GM21619 (cell line): ENCODE measurements around the gene TEX52.

Experiments used
- ATAC-seq: cut with Tn5 transposase; IDR thresholded peaks from one replicate; pipeline ENCODE4 v1.9.1; 2021; ENCODE audit not compliant: unreplicated experiment

Gene TEX52

GRCh38 chr12:2833810-2834209, 23.0 kb downstream of the TEX52 start:
- ATAC-seq, result no peak

- no peak for ATAC-seq
Observed at GRCh38 chr12:2833327-2833726, 23.5 kb downstream of the TEX52 start.

DNA sequence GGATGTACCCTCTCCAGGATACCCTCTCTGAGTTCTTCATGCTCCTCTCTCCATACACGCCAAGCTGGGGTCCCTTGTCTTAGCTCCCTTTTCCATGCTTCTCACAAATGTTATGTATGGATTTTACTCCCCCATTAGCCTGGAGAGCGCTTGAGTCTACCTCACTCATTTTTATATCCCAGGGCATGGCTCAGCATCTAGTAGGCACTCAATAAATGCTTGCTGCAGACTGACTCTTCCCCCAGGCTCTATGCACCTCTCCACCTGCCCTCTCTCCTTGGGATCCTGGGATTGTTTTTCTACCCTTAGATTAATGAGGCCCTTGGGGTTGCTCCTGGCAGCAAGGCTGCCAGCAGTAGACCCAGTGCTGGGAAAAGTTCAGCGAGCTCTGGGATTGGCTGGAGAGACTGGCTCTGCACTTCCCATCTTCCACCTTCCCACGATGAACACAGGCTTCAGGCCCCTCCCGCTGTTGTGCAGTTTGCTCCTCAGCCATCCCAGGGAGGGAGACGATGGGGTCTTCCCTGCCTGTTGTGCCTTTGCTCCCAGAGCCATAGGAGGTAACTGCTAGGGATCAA, 24.2 kb downstream of the TEX52 start:
- no peak for ATAC-seq

- ATAC-seq, result no peak
Observed at GRCh38 chr12:2829275-2829674, 27.6 kb downstream of the TEX52 start.

- no peak for ATAC-seq
Observed at GRCh38 chr12:2826721-2827515, 29.9 kb downstream of the TEX52 start.

DNA sequence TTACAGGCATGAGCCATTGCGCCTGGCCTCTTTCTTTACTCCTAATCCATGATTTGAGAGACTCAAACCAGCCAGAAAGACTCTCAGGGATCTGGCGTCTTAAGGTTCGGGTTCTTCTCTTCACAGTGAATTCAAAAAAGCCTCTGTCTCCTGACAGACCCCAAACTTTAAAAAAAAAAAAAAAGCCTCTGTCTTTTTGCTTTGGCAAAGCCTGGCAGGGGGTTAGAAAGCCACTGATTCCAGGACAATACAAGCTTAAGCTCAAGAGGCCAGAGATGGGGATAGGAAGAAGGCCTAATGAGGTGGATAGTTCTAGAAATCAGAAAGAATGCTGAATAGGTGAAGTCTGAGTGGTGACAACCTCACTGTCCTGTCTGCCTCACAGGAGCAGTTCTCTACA, 30.8 kb downstream of the TEX52 start:
- ATAC-seq, result no peak

DNA sequence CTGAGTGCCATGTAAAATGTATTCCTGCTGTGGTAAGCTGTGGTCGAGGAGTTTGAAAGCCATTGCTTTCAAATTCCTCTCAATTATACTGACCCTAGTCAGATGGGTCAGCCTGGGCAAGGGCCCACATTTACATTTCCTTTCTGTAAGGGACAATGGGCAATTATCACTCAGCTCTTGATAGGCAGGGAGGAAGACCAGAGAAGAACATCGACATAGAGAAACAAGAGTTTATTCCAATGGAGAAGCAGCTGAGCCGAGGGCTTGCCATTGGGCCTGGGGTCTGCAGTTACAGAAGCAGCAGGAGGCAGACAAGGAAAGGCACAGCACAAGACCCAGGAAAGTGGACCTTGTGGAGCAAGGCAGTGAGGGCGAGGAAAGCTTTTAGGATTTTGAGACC, 31.7 kb downstream of the TEX52 start:
- no peak for ATAC-seq

GRCh38 chr12:2824541-2824940, 32.3 kb downstream of the TEX52 start:
- no peak for ATAC-seq

DNA sequence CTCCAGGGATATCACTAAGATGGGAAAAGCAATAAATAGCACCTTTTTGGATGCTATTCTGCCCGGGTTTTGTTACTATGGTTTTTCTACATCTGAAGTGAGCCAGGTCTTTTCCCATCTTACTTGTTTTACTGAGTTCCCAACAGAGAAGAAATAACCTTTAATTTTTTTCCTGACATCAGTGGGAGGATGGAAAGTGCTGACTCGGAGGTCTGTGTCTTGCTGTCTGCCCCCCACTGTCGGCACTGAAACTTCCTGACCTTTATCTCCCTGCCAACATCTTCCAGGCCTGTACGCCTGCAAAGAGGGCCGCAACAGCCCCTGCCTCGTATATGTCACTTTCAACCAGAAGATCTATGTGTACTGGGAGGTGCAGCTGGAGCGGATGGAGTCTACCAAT, 33.4 kb downstream of the TEX52 start:
- ATAC-seq, result no peak

DNA sequence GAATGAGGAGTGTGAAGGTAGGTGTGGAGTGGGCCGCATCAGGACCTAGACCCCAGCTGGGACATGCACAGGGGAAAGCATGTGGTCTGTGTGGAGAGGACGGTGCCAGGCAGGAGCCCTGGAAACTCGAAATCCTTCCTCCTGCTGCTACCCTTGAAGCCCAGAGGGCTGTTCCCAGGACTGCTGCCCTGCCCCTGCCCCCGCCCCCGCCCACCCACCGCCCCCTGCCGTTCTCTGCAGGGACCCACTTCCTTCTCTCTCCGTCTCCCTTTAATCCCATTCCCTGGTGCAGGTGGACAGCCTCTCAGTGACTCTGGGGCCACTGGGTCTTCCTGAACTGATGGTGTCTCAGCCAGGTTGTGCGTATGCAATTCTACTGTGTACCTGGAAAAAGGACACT, 36.4 kb downstream of the TEX52 start:
- ATAC-seq, result no peak

DNA sequence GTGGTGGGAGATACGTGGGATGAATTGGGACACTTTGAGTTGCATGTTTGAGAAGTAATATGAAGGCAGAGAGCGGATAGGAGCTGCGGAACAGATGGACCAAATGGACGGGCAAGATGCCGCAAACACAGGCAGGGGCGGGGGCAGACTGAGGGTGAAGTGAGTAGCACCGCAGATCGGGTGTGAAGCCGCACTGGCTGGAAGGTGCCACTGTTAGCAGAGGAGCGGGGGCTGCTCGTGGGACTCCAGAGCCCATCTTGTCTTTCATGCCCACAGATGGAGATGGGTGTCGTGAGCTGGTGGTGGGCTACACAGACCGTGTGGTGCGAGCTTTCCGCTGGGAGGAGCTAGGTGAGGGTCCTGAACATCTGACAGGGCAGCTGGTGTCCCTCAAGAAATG, 37.0 kb downstream of the TEX52 start:
- ATAC-seq, result no peak

GRCh38 chr12:2813214-2814185, 43.3 kb downstream of the TEX52 start:
- peak; percentile 39 for ATAC-seq

- peak; percentile 93 for ATAC-seq
Observed at GRCh38 chr12:2812290-2813213, 44.3 kb downstream of the TEX52 start, which contains the start of gene ITFG2. TSS of gene ITFG2 (plus strand) at chr12:2812668. CDS start at chr12:2812761, 93 bp downstream.

GRCh38 chr12:2811801-2812200, 45.0 kb downstream of the TEX52 start:
- no peak for ATAC-seq

- no peak for ATAC-seq
Observed at GRCh38 chr12:2806700-2807099, 50.1 kb downstream of the TEX52 start.

DNA sequence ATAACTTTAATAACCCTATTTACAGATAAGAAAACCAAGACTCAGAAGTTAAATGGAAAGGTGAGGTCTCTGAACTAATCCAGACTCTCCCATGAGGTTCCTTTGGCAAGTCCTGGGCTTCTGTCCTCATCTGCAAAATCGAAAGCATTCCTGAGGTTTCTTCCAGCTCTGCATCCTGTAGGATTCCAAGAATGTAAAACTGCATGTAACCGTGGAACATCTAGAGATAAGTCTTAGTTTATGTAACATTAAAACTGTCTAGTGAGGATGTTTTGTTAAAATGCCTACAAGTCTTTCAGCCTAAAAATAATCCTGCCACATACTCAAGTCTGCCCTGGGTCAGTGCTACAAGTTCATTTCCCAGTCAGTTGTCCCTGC, 51.7 kb downstream of the TEX52 start:
- no peak for ATAC-seq

DNA sequence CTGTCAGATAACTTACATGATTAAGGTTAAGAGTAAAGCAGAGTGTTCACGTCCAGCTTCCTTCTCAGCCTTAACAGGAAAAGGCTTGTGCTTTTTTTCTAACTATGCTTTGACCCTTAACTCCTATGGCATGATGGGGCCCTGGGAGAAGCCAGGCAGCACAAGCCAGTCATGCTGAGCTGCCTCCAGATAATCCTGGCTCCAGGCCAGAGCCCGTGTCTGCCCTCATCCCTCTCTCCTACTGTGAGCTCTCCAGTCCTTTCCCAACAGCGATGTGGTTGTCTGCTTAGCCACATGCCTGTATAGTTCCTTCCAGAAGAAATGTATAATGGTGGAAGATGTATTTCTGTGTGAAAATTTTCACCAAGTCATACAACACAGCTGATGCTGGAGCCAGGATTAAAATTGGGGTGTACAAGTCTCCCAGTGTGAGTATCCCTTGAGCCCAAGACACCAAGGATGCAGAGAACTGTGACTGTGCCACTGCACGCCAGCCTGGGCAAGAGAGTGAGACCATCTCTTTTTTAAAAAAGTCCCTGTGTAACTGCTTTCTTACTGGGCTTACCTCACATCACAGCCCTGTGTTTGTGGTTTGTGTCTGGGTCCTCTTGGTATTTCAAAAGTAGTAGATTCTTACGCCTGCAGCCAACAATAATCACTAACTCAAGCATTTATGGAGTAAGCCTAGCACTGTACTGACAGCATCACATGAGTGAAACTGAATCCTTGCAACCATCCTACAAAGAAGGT, 52.3 kb downstream of the TEX52 start:
- ATAC-seq, result no peak

- ATAC-seq, result no peak
Observed at GRCh38 chr12:2803635-2804392, 53.0 kb downstream of the TEX52 start.
